Ovary (tissue), 9 donors: ENCODE data around the gene RGP1. TPM values are rescaled to one million over a fixed set of nuclear protein-coding genes. Genes with fewer than 3 reads are reported as not detected.

Experiments used
- DNase-seq, 5 donors: peaks; one replicate each; pipeline ENCODE4 v3.0.0-alpha.2; 2019 to 2020
- H3K27ac ChIP-seq, 2 donors: fragments of 200-600 bp; one replicate each; pipeline versions ENCODE4 v1.5.1 to v1.8.0; 2019 to 2022
- H3K27me3 ChIP-seq: fragments of 200-600 bp; one replicate; pipeline ENCODE4 v1.8.0; 2022
- H3K36me3 ChIP-seq: fragments of 200-600 bp; sonication (generic); one replicate; pipeline ENCODE4 v1.5.1; 2019
- H3K4me1 ChIP-seq: one replicate; pipeline ENCODE4 v1.8.1; 2013; ENCODE audit warnings: mild to moderate bottlenecking, moderate library complexity; ENCODE audit not compliant: insufficient read depth
- H3K4me3 ChIP-seq: fragments of 200-600 bp; sonication (generic); one replicate; pipeline ENCODE4 v1.5.1; 2017
- H3K9me3 ChIP-seq, 2 donors: fragments of 200-600 bp in 1 of 2; sonication (generic) in 1 of 2; one replicate each; pipeline versions ENCODE4 v1.5.1 to v1.8.1; 2013 to 2019; ENCODE audit warnings: mild to moderate bottlenecking in 1 of 2, moderate library complexity in 1 of 2
- EP300 ChIP-seq: sonication (generic); formaldehyde crosslinking; IDR thresholded peaks from one replicate; pipeline ENCODE4 v1.6.1; 2017; ENCODE audit warnings: antibody characterized with exemption
- POLR2A ChIP-seq: fragments of 450-650 bp; IDR thresholded peaks from one replicate; pipeline ENCODE4 v1.6.1; 2017; ENCODE audit warnings: antibody characterized with exemption, mild to moderate bottlenecking, moderate library complexity
- WGBS, 3 donors: extraction: QIAGEN DNeasy Blood & Tissue Kit in 1 of 3; methylation state at CpG; one replicate each; pipeline versions ENCODE4 v1.1.5 to v1.1.7; 2013 to 2017; 5-methylcytosine and 5-hydroxymethylcytosine counted together
- intact Hi-C, 4 donors: fragments of 100-400 bp; cut with DNase I; formaldehyde crosslinking; loops; one replicate each; pipeline versions ENCODE4 v1.11.0 to v1.15.1; 2022 to 2023
- polyA plus RNA-seq, 2 donors: library from polyadenylated mRNA; stranded (reverse); fragments of 200-250 nt in 1 of 2; fragments of 350-450 nt in 1 of 2; fragmentation: Illumina TruSeq in 1 of 2; extraction: RNeasy Lipid Tissue Mini Kit (QIAGEN cat#74804) in 1 of 2; gene quantifications; one replicate each; pipeline ENCODE4 v1.2.3, GENCODE V29; 2013 to 2014
- total RNA-seq, 7 donors: library from RNA; depleted of rRNA in 2 of 7; stranded (reverse); fragments of >200 nt in 2 of 7; fragmentation: NEBNext Ultra II Directional in 3 of 7; extraction: Animal tissue kit (Norgen Biotek cat#: 25700) in 3 of 7; gene quantifications; one replicate each; pipeline versions ENCODE4 v1.1.0 to v1.2.4, GENCODE V29; 2016 to 2023
- TF ChIP-seq, protein P1 (sequence below), 3 donors: fragments of 450-650 bp in 2 of 3; fragments of 200-600 bp in 1 of 3; IDR thresholded peaks; one replicate each; pipeline versions ENCODE4 v1.5.1 to v1.8.0; 2016 to 2022; ENCODE audit warnings: antibody characterized with exemption in 3 of 3, mild to moderate bottlenecking in 1 of 3
- donor health status: DM: no; HTN: no; CAD: no; lungs with moderate emphysema.
- donor health status: DM: no; HTN: no; CAD: no.
- donor health status: Bipolar disorder and iron deficiency.
- donor health status: DM: yes; HTN: yes; CAD: no.
- donor health status: DM: no; HTN: no; CAD: no.
- donor health status: DM: yes; HTN: yes; CAD: no.

Gene RGP1
- total and polyA plus RNA-seq, 9 donors, result 9.4 to 32.3 (median 25.0) TPM

DNA sequence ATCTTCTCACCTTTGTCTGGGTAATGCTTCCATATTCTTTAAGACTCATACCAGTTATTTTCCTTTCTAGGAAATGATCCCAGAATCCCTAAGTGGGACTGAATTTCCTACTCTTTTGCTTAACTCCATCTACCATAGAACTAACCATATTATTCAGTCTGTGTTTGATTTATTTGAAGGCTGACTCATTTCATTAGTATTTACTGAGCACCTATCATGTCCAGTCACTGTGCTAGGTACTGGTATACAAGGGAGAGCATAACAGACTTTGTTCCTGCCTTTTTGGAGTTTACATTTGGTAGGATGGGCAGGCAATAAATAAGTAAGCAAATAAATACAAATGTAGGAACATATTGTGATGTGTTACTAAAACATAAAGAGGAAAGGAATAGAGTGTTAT, 46.6 kb downstream of the RGP1 start:
- DNase-seq, result no peak
- Histone ChIP-seq H3K27ac (no peak overlapping the region), H3K4me1 (peaks cover 7% of the 10 kb centered on the region), H3K27me3 (no peaks in the 10 kb centered on the region), H3K9me3 (no peaks in the 10 kb centered on the region), H3K4me3 (no peak overlapping the region), H3K36me3 (no peaks in the 10 kb centered on the region)
- intact Hi-C loops, result loop anchor here in 1 of 4 donors (10.0 kb wide), 1 partner anchor 149 kb away; no protein-coding TSS in a partner anchor
- no peak for TF ChIP-seq EP300
- no peak for TF ChIP-seq POLR2A
- TF ChIP-seq, protein P1, sequence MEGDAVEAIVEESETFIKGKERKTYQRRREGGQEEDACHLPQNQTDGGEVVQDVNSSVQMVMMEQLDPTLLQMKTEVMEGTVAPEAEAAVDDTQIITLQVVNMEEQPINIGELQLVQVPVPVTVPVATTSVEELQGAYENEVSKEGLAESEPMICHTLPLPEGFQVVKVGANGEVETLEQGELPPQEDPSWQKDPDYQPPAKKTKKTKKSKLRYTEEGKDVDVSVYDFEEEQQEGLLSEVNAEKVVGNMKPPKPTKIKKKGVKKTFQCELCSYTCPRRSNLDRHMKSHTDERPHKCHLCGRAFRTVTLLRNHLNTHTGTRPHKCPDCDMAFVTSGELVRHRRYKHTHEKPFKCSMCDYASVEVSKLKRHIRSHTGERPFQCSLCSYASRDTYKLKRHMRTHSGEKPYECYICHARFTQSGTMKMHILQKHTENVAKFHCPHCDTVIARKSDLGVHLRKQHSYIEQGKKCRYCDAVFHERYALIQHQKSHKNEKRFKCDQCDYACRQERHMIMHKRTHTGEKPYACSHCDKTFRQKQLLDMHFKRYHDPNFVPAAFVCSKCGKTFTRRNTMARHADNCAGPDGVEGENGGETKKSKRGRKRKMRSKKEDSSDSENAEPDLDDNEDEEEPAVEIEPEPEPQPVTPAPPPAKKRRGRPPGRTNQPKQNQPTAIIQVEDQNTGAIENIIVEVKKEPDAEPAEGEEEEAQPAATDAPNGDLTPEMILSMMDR (IDR thresholded peaks at IDR 0.05), result no peak

DNA sequence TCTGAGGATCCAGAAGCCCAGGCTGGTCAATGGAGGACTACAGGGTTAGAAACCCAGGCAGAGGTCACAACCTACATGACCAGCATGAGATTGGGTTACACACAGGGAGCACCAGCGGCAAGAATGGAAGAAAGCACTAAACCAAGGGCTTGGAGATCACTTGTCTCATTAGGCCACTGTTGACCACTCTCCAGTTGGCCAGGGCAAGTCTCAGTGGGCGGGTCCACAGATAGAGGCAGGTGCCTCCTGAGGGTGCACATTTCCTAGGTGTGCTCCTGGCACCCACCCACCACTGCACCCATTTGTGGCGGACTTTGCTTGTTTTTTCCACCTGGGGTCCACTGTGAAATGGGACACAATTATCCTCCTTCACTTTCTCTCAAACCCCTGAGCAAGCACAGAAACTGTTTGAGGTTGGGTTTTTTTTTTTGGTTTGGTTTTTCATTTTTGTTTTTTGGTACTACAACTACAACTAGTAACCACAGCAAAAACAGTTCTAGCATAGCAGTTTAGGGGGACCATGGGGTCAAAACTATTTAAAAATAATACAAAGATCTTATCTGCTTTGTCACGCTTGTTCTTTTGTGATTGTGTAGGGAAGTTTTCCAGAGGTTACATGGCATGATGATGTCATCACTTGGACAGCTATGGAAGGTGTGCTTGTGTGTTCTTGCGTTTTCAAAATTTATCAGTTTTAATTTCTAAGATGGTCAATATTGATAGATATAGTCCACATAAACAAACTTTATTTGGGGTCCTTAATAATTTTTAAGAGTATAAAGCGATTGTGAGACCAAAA, 48.4 kb downstream of the RGP1 start:
- TF ChIP-seq POLR2A (no peak), EP300 (no peak)
- TF ChIP-seq, protein P1 (IDR thresholded peaks at IDR 0.05), result no peak
- DNase-seq, result no peak
- Histone ChIP-seq H3K4me3 (no peak overlapping the region), H3K4me1 (peaks cover 3% of the 10 kb centered on the region), H3K27ac (no peak overlapping the region), H3K27me3 (no peaks in the 10 kb centered on the region), H3K36me3 (no peaks in the 10 kb centered on the region), H3K9me3 (no peaks in the 10 kb centered on the region)
- 86 to 88% (median 87%) methylated on average over 6 of the region's 6 CpGs for WGBS, 3 donors
- intact Hi-C loops, result loop anchor here in 1 of 4 donors (10.0 kb wide), 1 partner anchor 147 kb away; no protein-coding TSS in a partner anchor

DNA sequence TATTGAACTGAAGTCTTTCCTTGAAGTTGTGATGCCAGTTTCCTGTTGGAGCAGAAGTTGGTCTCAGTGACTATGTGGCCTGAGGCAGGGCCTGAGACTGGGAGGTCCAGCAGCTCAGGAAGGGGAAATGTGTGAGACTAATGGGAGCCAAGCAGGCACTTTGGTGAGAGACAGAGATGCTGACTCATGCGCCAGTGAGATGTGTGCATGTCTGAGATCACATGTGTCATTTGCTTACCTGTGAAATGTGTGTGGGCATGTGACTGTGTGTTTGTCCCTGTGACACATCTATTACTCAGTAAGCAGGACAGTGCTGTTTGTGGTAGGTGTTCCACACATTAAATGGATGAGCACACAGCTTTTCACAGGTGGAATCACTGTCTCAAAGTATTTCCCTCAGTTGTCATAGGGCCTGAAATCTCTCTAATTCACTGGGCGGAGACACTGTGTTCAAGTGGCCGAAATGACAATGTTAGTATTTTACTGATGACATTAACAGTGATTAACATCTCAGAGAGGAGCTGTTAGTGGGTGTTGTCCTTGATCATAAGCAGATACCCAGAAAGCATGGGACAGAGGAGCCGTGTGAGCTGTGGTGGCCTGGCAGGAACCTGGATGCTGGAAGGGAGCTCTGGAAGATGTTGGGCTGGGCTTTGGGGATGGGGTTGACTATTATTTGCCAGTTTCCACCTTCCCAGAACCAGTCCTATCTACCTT, 49.7 kb downstream of the RGP1 start:
- intact Hi-C loops, result loop anchor here in 1 of 4 donors (10.0 kb wide), 1 partner anchor 146 kb away; no protein-coding TSS in a partner anchor
- Histone ChIP-seq H3K36me3 (no peaks in the 10 kb centered on the region), H3K9me3 (no peaks in the 10 kb centered on the region), H3K27me3 (no peaks in the 10 kb centered on the region), H3K27ac (no peak overlapping the region), H3K4me3 (no peak overlapping the region), H3K4me1 (no peaks in the 10 kb centered on the region)
- WGBS, 3 donors, result 88 to 95% (median 93%) methylated on average over 4 of the region's 4 CpGs
- no peak for DNase-seq
- TF ChIP-seq POLR2A (no peak), EP300 (no peak)
- TF ChIP-seq, protein P1 (IDR thresholded peaks at IDR 0.05), result no peak

DNA sequence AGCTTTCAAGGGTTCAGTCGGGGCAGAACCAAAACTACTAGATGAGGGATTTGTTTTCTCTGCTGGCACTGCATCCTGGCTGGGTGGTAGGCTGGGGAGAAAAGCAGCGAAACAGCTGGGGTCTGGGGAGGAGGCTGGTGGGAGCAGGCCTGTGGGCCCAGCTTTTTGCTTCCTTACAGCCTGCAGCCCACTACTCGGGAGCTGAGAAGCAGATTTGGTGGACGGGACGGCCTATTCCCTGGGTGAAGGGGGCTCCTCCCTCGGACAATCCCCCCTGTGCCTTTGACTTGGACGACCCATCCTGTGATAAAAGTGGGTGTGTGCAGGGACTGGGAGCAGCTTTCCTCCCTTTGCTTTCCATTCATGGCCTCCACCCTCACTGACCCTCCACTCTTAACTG, 51.4 kb downstream of the RGP1 start:
- intact Hi-C loops, result no loop called here
- Histone ChIP-seq H3K27me3 (no peaks in the 10 kb centered on the region), H3K9me3 (no peaks in the 10 kb centered on the region), H3K36me3 (no peaks in the 10 kb centered on the region), H3K4me1 (no peaks in the 10 kb centered on the region), H3K27ac (no peak overlapping the region), H3K4me3 (no peak overlapping the region)
- no peak for DNase-seq
- WGBS, 3 donors, result 76 to 83% (median 78%) methylated on average over 7 of the region's 7 CpGs
- TF ChIP-seq POLR2A, result no peak
- TF ChIP-seq, protein P1 (IDR thresholded peaks at IDR 0.05), result no peak
- no peak for TF ChIP-seq EP300
